ENCODE results near the gene PKN1.

GRCh38 chr19:14404312-14404711 lies 28.8 kb upstream of the PKN1 start:
- TF ChIP-seq REST (IDR thresholded peaks at IDR 0.05; ENCODE audit: insufficient read depth in 1 of 2, low read depth in 2 of 2, low read length in 1 of 2) (no peak), CTCF (IDR thresholded peaks at IDR 0.05) (no peak)
